GM23248 (cell line): Measurements from ENCODE around the gene OLFM3.

Source experiments
- EZH2 ChIP-seq: fragments of 200-600 bp; sonication (generic); IDR thresholded peaks from 2 replicates; pipeline ENCODE4 v1.6.1; 2018; ENCODE audit warnings: antibody characterized with exemption, mild to moderate bottlenecking; ENCODE audit not compliant: insufficient read depth, poor library complexity, severe bottlenecking
- EZH2phosphoT487 ChIP-seq: fragments of 200-600 bp; sonication (generic); IDR thresholded peaks from 2 replicates; pipeline ENCODE4 v1.6.1; 2018; ENCODE audit warnings: antibody characterized with exemption, moderate library complexity, mild to moderate bottlenecking, low read depth; ENCODE audit not compliant: insufficient read depth

DNA sequence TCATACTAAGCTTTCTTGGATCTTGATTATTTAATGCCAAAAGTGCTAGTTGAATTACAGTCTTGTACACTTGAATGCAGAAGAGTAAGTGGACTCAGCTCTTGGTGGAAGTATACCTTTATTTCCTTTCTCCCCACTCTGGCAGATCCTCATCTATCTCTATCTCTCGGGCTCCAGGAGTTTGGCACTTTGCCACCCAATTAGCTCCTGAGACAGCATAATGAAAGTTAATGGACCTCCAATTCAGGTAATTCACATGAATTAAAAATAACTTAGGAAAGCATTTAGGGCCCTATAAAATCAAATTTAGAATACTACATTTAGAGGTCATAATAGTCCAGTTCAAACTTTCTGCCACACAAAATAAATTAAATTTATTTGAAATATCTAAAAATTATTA lies 67.4 kb downstream of the OLFM3 start:
- TF ChIP-seq EZH2phosphoT487 (no peak), EZH2 (no peak)
